Gastroesophageal sphincter (tissue), 4 donors: ENCODE data around the gene XAB2. TPM values are rescaled to one million over a fixed set of nuclear protein-coding genes. Genes with fewer than 3 reads are reported as not detected.
"Not testable (repeated sequence)": the region's sequence is repeated elsewhere in the genome, so short reads cannot be mapped to it uniquely, and the experiment has no call there.

Source experiments
- ATAC-seq: fragments of 150-250 bp; one replicate; pipeline ENCODE4 v1.9.1; 2016; ENCODE audit warnings: mild to moderate bottlenecking, moderate library complexity
- H3K27ac ChIP-seq, 4 donors: fragments of 200-600 bp; sonication (generic) in 3 of 4; 1 replicate in 3 of 4; 2 replicates in 1 of 4; pipeline ENCODE4 v1.5.1; 2016 to 2019
- H3K27me3 ChIP-seq: fragments of 200-600 bp; sonication (generic); one replicate; pipeline ENCODE4 v1.5.1; 2019
- H3K36me3 ChIP-seq, 2 donors: fragments of 200-600 bp; sonication (generic); one replicate each; pipeline ENCODE4 v1.5.1; 2019; ENCODE audit warnings: control low read depth in 1 of 2
- H3K4me1 ChIP-seq, 3 donors: fragments of 200-600 bp; sonication (generic); 1 replicate in 2 of 3; 2 replicates in 1 of 3; pipeline ENCODE4 v1.5.1; 2016 to 2019; ENCODE audit warnings: control low read depth in 2 of 3
- H3K4me3 ChIP-seq, 2 donors: fragments of 200-600 bp; sonication (generic); one replicate each; pipeline ENCODE4 v1.5.1; 2019; ENCODE audit warnings: mild to moderate bottlenecking in 1 of 2, moderate library complexity in 1 of 2
- H3K9me3 ChIP-seq, 3 donors: fragments of 200-600 bp; sonication (generic); one replicate each; pipeline ENCODE4 v1.5.1; 2017 to 2019; ENCODE audit warnings: control low read depth in 2 of 3
- CTCF ChIP-seq, 4 experiments: fragments of 200-600 bp in 2 of 4; fragments of 450-650 bp in 2 of 4; sonication (generic) in 1 of 4; IDR thresholded peaks; one replicate each; pipeline ENCODE4 v1.5.1; 2017 to 2019; ENCODE audit warnings: antibody characterized with exemption in 4 of 4, mild to moderate bottlenecking in 2 of 4, moderate library complexity in 2 of 4
- EP300 ChIP-seq: sonication (generic); formaldehyde crosslinking; IDR thresholded peaks from one replicate; pipeline ENCODE4 v1.6.1; 2017; ENCODE audit warnings: antibody characterized with exemption, mild to moderate bottlenecking
- POLR2A ChIP-seq, 2 donors: fragments of 450-650 bp; IDR thresholded peaks; one replicate each; pipeline ENCODE4 v1.6.1; 2017; ENCODE audit warnings: antibody characterized with exemption in 2 of 2, mild to moderate bottlenecking in 2 of 2, moderate library complexity in 1 of 2
- POLR2AphosphoS5 ChIP-seq: sonication (generic); formaldehyde crosslinking; IDR thresholded peaks from one replicate; pipeline ENCODE4 v1.6.1; 2017; ENCODE audit warnings: antibody characterized with exemption
- WGBS, 2 donors: methylation state at CpG; one replicate each; pipeline ENCODE4 v1.1.5; 2018; ENCODE audit warnings: low coverage in 1 of 2; 5-methylcytosine and 5-hydroxymethylcytosine counted together
- small RNA-seq, 4 donors: library from RNA; depleted of rRNA; stranded (forward); fragments of <200 nt; gene quantifications; one replicate each; pipeline ENCODE3, GENCODE V24; 2016
- total RNA-seq, 4 donors: library from RNA; depleted of rRNA; stranded (reverse); fragments of >200 nt; gene quantifications; one replicate each; pipeline ENCODE4 v1.1.0, GENCODE V29; 2016

Gene XAB2
- total RNA-seq, 4 donors from 2014 or later, result 36.7 to 50.6 (median 42.5) TPM

GRCh38 chr19:7578127-7578526 is 51.2 kb downstream of the XAB2 start:
- H3K27me3 ChIP-seq, result no peaks in the 10 kb centered on the region
- TF ChIP-seq POLR2A (IDR thresholded peaks at IDR 0.05) (no peak), EP300 (no peak), POLR2AphosphoS5 (no peak), CTCF (IDR thresholded peaks at IDR 0.05) (no peak)
- H3K4me1 ChIP-seq, result no peaks in the 10 kb centered on the region
- ATAC-seq, result no peak
- H3K36me3 ChIP-seq, result no peaks in the 10 kb centered on the region
- no peak overlapping the region for H3K4me3 ChIP-seq
- WGBS, 2 donors, result 51 to 62% methylated on average over 3 to 5 of the region's 6 CpGs
- H3K9me3 ChIP-seq, result no peaks in the 10 kb centered on the region
- H3K27ac ChIP-seq, result no peak overlapping the region

- H3K9me3 ChIP-seq, H3K27me3 ChIP-seq, ATAC-seq, H3K4me1 ChIP-seq, H3K4me3 ChIP-seq, H3K36me3 ChIP-seq, H3K27ac ChIP-seq: not testable (repeated sequence)
- WGBS, 2 donors, result 86 to 88% methylated on average over 1 of the region's 1 CpG
Measured at GRCh38 chr19:7577422-7577821, 51.9 kb downstream of the XAB2 start.

- 73 to 77% methylated on average over 9 of the region's 9 CpGs for WGBS, 2 donors
- Histone ChIP-seq H3K4me1 (no peaks in the 10 kb centered on the region), H3K9me3 (no peaks in the 10 kb centered on the region), H3K36me3 (peaks cover 0 to 5% of the 10 kb centered on the region in 2 donors), H3K27me3 (no peaks in the 10 kb centered on the region), H3K4me3 (no peak overlapping the region), H3K27ac (no peak overlapping the region)
- TF ChIP-seq CTCF (IDR thresholded peaks at IDR 0.05) (no peak), POLR2AphosphoS5 (no peak), EP300 (no peak), POLR2A (IDR thresholded peaks at IDR 0.05) (no peak)
- no peak for ATAC-seq
Measured at GRCh38 chr19:7575434-7576040, 53.8 kb downstream of the XAB2 start.

- H3K4me3 ChIP-seq, result no peak overlapping the region
- WGBS, 2 donors, result 68 to 74% methylated on average over 5 of the region's 5 CpGs
- H3K36me3 ChIP-seq, result peaks cover 0 to 5% of the 10 kb centered on the region in 2 donors
- no peak for ATAC-seq
- no peaks in the 10 kb centered on the region for H3K27me3 ChIP-seq
- no peaks in the 10 kb centered on the region for H3K4me1 ChIP-seq
- no peaks in the 10 kb centered on the region for H3K9me3 ChIP-seq
- TF ChIP-seq EP300, result no peak
- H3K27ac ChIP-seq, result no peak overlapping the region
Measured at GRCh38 chr19:7570761-7571160, 58.6 kb downstream of the XAB2 start.

Small RNA genes within 50 kb of the gene (small RNA-seq; reads per million reads assigned to genes)
- gene MIR6792, result 0 reads per million in 4 donors

Other genes with a start within 250 kb of the XAB2 start
- gene PEX11G, start 140.5 kb downstream of the XAB2 start, total RNA-seq, result 1 to 10 TPM; 1.0 to 3.1 (median 1.9) TPM
- gene ZNF358, start 113.4 kb downstream of the XAB2 start, total RNA-seq, result 100 to 1,000 TPM in 2 of 4 donors, 10 to 100 TPM in 2; 63.9 to 153 (median 98.7) TPM
- gene MCOLN1, start 106.9 kb downstream of the XAB2 start, total RNA-seq, result 10 to 100 TPM in 3 of 4 donors, 1 to 10 TPM in 1; 7.4 to 18.4 (median 17.5) TPM
- 100 to 1,000 TPM in 1 of 4 donors, 10 to 100 TPM in 3; 54.9 to 111 (median 75.2) TPM for gene PNPLA6, start 93.8 kb downstream of the XAB2 start, total RNA-seq
- 1 to 10 TPM in 1 of 4 donors, under 1 TPM in 1, not detected in 2; 0.46 to 2.1 TPM for gene CAMSAP3, start 33.7 kb downstream of the XAB2 start, total RNA-seq
- 10 to 100 TPM; 12.0 to 26.8 (median 17.8) TPM for gene PET100, start 248 bp upstream of the XAB2 start, total RNA-seq
- gene PCP2, start 4.2 kb upstream of the XAB2 start, total RNA-seq, result not detected
- 10 to 100 TPM in 3 of 4 donors, 1 to 10 TPM in 1; 4.4 to 16.9 (median 14.1) TPM for gene STXBP2, start 7.6 kb upstream of the XAB2 start, total RNA-seq
- gene RETN, start 39.5 kb upstream of the XAB2 start, total RNA-seq, result not detected
- 1 to 10 TPM in 1 of 4 donors, under 1 TPM in 2, not detected in 1; 0.67 to 1.2 (median 0.96) TPM for gene MCEMP1, start 47.5 kb upstream of the XAB2 start, total RNA-seq
- 10 to 100 TPM; 56.0 to 69.0 (median 64.0) TPM for gene TRAPPC5, start 51.3 kb upstream of the XAB2 start, total RNA-seq
- gene FCER2, start 72.6 kb upstream of the XAB2 start, total RNA-seq, result 1 to 10 TPM in 1 of 4 donors, not detected in 3; 1.2 TPM
- gene CLEC4G, start 102.6 kb upstream of the XAB2 start, total RNA-seq, result 1 to 10 TPM in 3 of 4 donors, not detected in 1; 1.1 to 6.8 (median 5.5) TPM
- gene CD209, start 118.0 kb upstream of the XAB2 start, total RNA-seq, result 10 to 100 TPM in 2 of 4 donors, 1 to 10 TPM in 1, under 1 TPM in 1; 0.78 to 11.4 (median 8.0) TPM
- gene CLEC4M, start 133.7 kb upstream of the XAB2 start, total RNA-seq, result not detected
- 10 to 100 TPM; 17.3 to 46.3 (median 22.2) TPM for gene EVI5L, start 200.7 kb upstream of the XAB2 start, total RNA-seq
- not detected for gene PRR36, start 244.8 kb upstream of the XAB2 start, total RNA-seq